Cortex of kidney (tissue), 1 donor: ENCODE measurements around the gene LRPAP1.
"Not testable (repeated sequence)": the region's sequence is repeated elsewhere in the genome, so short reads cannot be mapped to it uniquely, and the experiment has no call there.

Experiments used
- DNase-seq: peaks from one replicate; lab custom pipeline; 2025; lab: John Stamatoyannopoulos, UW

The LRPAP1 gene

GRCh38 chr4:3560465-3560864, 28.2 kb upstream of the LRPAP1 start:
- DNase-seq: not testable (repeated sequence)

GRCh38 chr4:3559381-3560290, 27.4 kb upstream of the LRPAP1 start:
- DNase-seq: not testable (repeated sequence)

GRCh38 chr4:3558514-3558836, 26.3 kb upstream of the LRPAP1 start:
- not testable (repeated sequence) for DNase-seq

GRCh38 chr4:3557676-3558513, 25.7 kb upstream of the LRPAP1 start:
- DNase-seq: not testable (repeated sequence)

GRCh38 chr4:3557088-3557492, 24.9 kb upstream of the LRPAP1 start:
- not testable (repeated sequence) for DNase-seq

GRCh38 chr4:3556244-3556867, 24.1 kb upstream of the LRPAP1 start:
- DNase-seq: not testable (repeated sequence)

GRCh38 chr4:3555459-3556070, 23.3 kb upstream of the LRPAP1 start:
- not testable (repeated sequence) for DNase-seq

GRCh38 chr4:3551366-3551765, 19.1 kb upstream of the LRPAP1 start:
- DNase-seq: not testable (repeated sequence)

GRCh38 chr4:3550792-3551325, 18.6 kb upstream of the LRPAP1 start:
- not testable (repeated sequence) for DNase-seq

- not testable (repeated sequence) for DNase-seq
These were observed 17.8 kb upstream of the LRPAP1 start for GRCh38 chr4:3550041-3550440.

- not testable (repeated sequence) for DNase-seq
These were observed 17.4 kb upstream of the LRPAP1 start for GRCh38 chr4:3549694-3550001.

GRCh38 chr4:3548991-3549693, 16.9 kb upstream of the LRPAP1 start:
- DNase-seq: not testable (repeated sequence)

GRCh38 chr4:3546721-3547120, 14.5 kb upstream of the LRPAP1 start:
- DNase-seq: not testable (repeated sequence)

GRCh38 chr4:3545351-3545750, 13.1 kb upstream of the LRPAP1 start:
- DNase-seq: not testable (repeated sequence)

GRCh38 chr4:3544259-3545025, 12.2 kb upstream of the LRPAP1 start:
- not testable (repeated sequence) for DNase-seq

- not testable (repeated sequence) for DNase-seq
These were observed 11.2 kb upstream of the LRPAP1 start for GRCh38 chr4:3543415-3543814.

- DNase-seq: not testable (repeated sequence)
These were observed 6.7 kb upstream of the LRPAP1 start for GRCh38 chr4:3538906-3539305.

GRCh38 chr4:3535812-3536211, 3.6 kb upstream of the LRPAP1 start:
- not testable (repeated sequence) for DNase-seq

GRCh38 chr4:3533423-3533820, 1.2 kb upstream of the LRPAP1 start:
- DNase-seq: no peak

- DNase-seq: no peak
These were observed 665 bp upstream of the LRPAP1 start for GRCh38 chr4:3532751-3533422.
